Globus pallidus (tissue), 1 donor: ENCODE measurements around the gene MACROD2.

Experiments used
- DNase-seq: peaks from one replicate; pipeline ENCODE4 v3.0.0-alpha.2; 2015; ENCODE audit warnings: low spot score

Gene MACROD2

DNA sequence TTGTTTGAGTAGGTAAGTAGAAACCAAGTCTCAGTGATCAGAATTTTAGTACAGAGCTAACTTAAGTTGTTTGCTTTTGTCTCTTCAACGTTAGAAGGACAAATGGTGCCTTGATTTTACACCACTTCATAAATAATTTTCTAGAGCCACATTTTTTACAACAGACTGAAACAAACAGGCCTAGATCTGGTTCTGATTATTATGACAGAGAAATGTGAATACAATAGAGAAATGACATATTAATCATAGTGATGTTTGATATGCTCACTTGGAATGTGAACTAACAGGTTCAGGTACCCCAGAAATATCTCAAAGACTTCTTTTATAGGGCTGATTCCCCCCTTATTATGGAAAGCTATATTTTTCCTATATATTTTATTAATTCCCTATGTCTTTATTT, 1817.4 kb downstream of the MACROD2 start:
- DNase-seq, result no peak

DNA sequence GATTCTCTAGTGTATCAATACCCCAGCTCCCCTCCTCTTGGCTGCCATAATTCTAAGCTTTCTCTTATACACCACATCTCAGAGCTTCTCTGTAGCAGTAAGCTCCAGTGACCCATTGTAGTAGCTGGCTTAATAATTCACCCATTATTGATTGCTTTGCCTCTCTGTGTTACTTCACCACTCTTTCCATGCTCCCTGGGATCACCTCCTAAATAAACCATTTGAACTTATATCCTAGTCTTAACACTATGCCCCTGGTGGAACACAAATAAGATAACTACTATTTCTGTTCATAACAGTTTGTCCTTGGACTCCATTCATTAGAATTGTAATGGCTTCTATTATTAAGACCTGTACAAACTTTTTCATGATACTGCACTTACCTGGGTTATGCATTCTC, 1819.0 kb downstream of the MACROD2 start:
- DNase-seq, result no peak

GRCh38 chr20:15814911-15815310, 1819.6 kb downstream of the MACROD2 start:
- no peak for DNase-seq

GRCh38 chr20:15817351-15817750, 1822.0 kb downstream of the MACROD2 start:
- DNase-seq, result no peak

DNA sequence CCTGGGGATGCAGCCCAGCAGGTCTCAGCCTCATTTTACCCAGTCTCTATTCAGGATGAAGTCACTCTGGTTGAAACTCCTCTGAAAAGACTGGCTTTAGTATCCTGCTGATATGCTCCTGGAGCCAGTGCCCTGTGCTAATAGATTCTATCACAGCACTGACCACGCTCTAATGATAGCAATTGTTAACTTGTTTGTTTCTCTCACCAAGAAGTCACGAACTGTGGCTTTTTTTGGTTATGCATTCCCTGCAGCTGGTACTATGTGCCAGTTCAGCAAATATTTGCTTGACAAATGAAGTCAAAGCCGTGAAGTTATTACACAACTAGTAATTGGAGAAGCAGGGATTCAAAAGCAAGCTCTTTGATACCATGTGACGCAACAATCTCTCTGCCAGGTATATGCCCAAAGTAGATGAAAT, 1823.3 kb downstream of the MACROD2 start:
- no peak for DNase-seq

GRCh38 chr20:15823718-15824117, 1828.4 kb downstream of the MACROD2 start:
- no peak for DNase-seq

- no peak for DNase-seq
Observed at GRCh38 chr20:15827628-15828027, 1832.3 kb downstream of the MACROD2 start.

- no peak for DNase-seq
Observed at GRCh38 chr20:15831201-15831600, 1835.9 kb downstream of the MACROD2 start.

GRCh38 chr20:15832512-15832911, 1837.2 kb downstream of the MACROD2 start:
- DNase-seq, result no peak

- DNase-seq, result no peak
Observed at GRCh38 chr20:15834857-15835256, 1839.5 kb downstream of the MACROD2 start.

- no peak for DNase-seq
Observed at GRCh38 chr20:15835811-15836210, 1840.5 kb downstream of the MACROD2 start.

DNA sequence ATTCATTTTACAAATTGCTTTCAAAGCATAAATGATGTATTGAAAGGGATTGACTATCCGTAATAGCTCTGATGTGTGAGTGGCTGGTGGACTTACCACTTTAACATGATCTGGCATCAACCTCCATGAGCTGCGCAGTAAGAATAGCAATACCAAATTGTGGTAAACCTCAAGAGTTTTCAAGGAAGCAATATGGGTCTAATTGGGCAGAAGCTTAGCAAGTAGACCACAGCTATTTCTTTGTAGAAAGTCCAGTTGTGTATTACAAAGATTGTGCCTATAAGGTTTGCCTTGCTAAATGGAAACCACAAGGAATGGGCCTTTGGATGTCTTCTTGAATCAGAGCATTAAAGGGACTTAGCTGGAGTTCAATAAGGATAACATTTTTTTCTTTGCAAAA, 1841.3 kb downstream of the MACROD2 start:
- no peak for DNase-seq

GRCh38 chr20:15837563-15837962, 1842.2 kb downstream of the MACROD2 start:
- no peak for DNase-seq

DNA sequence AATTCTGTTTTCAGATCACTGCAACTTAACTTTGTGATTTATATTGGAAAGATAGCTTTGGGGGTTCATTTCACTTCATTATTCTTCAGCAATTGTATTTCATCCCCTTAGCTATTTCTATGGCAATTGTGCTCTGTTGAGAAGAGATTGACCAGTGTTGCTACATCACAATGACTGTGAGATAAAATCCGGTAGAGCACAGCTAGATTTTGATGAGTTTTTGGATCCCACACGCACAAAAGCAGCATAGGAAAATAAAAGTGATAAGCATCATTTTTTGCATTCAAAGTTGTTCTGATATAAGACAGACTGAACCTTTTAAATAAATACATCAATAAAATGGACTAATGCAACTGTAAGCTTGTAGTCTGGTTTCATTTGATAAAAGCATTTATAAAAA, 1843.2 kb downstream of the MACROD2 start:
- DNase-seq, result no peak

DNA sequence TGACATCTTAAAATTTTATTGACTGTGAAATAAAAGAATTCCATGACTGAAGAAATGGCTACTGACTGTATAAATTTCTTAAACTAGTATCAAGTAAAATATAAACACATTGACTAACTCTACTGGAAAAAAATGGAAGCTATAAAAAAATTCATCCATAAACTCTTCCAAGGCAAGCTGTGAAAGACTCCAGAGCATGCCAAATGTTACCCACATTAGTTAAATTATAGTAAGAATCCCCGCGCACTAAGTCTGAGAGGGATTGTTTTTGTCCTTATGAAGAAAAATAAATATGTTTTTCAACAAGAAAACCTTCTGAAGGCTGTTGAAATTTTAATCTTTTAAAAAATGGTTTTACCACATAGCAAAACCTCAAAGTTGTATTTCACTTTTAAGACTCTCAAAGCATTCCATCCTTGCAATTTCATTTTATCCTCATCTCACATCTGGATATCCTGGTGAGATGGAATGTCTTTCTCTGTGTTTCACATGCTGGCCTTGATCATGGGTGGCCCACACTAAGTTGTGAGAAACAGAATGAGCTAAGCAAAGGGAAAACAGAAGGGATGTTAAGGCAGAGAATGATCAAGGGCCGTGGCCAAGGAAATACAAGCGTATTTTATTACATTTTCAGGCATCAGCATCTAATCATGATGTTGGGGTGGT, 1845.5 kb downstream of the MACROD2 start:
- no peak for DNase-seq

- no peak for DNase-seq
Observed at GRCh38 chr20:15842872-15843271, 1847.6 kb downstream of the MACROD2 start.

- no peak for DNase-seq
Observed at GRCh38 chr20:15843777-15844176, 1848.5 kb downstream of the MACROD2 start.

- no peak for DNase-seq
Observed at GRCh38 chr20:15847196-15847784, 1852.0 kb downstream of the MACROD2 start.

DNA sequence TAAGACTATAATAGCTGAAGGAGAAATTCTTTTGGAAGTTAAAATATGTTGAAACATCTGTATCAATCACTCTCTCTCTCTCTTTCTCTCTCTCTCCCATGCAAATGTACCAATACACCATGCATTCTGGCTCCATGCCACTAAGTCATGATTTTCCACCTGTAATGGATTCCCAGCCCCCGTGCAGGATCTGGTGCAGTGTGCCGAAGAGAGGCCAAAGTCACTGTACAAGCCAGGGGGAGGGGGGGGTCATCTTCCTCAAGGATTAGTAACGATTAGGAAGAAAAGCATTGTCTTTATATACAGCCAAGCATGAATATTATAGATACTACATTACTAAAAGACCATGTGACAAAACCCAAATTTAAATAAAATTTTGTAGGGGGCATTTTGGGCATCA, 1852.8 kb downstream of the MACROD2 start:
- no peak for DNase-seq

GRCh38 chr20:15848995-15849610, 1853.8 kb downstream of the MACROD2 start:
- DNase-seq, result peak; percentile 12

DNA sequence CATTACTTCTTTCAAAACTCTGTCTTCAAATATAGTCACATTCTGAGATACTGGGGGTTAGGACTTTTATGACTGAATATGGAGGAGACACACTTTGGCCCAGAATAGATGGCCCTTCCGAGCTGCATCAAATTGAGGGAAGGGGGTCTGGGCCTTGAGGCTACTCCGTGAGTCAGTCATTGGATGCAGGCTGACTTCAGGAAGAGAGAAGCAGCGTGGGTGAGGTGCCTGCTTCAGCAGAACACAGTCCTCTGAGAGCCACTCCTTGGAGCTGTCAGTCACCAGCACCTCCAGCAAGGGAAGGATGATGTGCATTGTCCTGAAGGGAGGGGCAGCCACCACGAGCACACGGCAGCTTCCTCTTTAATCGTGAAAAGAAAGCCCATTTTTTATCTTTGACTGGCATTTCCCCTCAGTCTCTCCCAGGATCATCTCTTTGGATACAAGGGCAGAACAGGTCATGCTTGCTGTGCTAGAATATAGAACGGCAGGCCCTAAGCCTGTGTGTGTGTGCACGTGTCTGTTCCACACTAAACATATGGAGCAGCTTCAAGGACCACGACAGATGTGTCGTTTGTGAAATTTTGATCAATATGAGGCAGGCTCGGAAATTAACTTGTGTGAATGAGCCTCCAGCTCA, 1856.4 kb downstream of the MACROD2 start:
- DNase-seq, result no peak

GRCh38 chr20:15854911-15855310, 1859.6 kb downstream of the MACROD2 start:
- no peak for DNase-seq

DNA sequence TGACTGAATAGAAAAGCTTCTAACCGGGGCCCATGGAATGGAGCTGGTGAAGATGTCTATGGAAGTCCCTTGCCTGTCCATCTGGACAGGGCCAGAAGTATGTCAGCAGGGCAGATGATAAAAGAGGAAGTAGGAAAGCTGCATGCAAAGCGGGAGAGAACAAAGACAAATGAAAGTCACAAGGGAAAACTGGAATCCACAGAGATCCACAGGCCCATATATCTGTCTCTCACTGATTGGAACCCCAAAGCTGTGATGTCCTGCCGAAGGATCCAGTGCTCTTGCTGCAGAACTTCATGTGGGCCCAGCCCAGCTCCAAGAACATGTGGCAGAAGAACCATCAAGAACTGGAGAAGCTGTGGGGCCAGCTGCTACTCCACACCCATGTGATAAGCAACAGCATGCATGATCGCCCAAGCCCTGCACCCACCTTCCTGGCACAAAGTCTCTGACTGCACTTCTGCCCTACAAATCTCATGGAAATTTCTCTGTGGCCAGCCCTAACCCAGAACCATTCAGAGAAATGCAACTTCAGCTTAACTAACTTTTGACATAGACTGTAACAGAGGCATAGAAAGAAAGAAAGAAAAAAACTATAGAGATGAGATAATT, 1862.0 kb downstream of the MACROD2 start:
- no peak for DNase-seq
